Gastroesophageal sphincter (tissue), 4 donors: ENCODE data around the gene APC. TPM values are rescaled to one million over a fixed set of nuclear protein-coding genes. Genes with fewer than 3 reads are reported as not detected.

ENCODE experiments used
- ATAC-seq: fragments of 150-250 bp; one replicate; pipeline ENCODE4 v1.9.1; 2016; ENCODE audit warnings: mild to moderate bottlenecking, moderate library complexity
- H3K27ac ChIP-seq, 4 donors: fragments of 200-600 bp; sonication (generic) in 3 of 4; 1 replicate in 3 of 4; 2 replicates in 1 of 4; pipeline ENCODE4 v1.5.1; 2016 to 2019
- H3K27me3 ChIP-seq: fragments of 200-600 bp; sonication (generic); one replicate; pipeline ENCODE4 v1.5.1; 2019
- H3K36me3 ChIP-seq, 2 donors: fragments of 200-600 bp; sonication (generic); one replicate each; pipeline ENCODE4 v1.5.1; 2019; ENCODE audit warnings: control low read depth in 1 of 2
- H3K4me1 ChIP-seq, 3 donors: fragments of 200-600 bp; sonication (generic); 1 replicate in 2 of 3; 2 replicates in 1 of 3; pipeline ENCODE4 v1.5.1; 2016 to 2019; ENCODE audit warnings: control low read depth in 2 of 3
- H3K4me3 ChIP-seq, 2 donors: fragments of 200-600 bp; sonication (generic); one replicate each; pipeline ENCODE4 v1.5.1; 2019; ENCODE audit warnings: mild to moderate bottlenecking in 1 of 2, moderate library complexity in 1 of 2
- H3K9me3 ChIP-seq, 3 donors: fragments of 200-600 bp; sonication (generic); one replicate each; pipeline ENCODE4 v1.5.1; 2017 to 2019; ENCODE audit warnings: control low read depth in 2 of 3
- EP300 ChIP-seq: sonication (generic); formaldehyde crosslinking; IDR thresholded peaks from one replicate; pipeline ENCODE4 v1.6.1; 2017; ENCODE audit warnings: antibody characterized with exemption, mild to moderate bottlenecking
- POLR2A ChIP-seq, 2 donors: fragments of 450-650 bp; IDR thresholded peaks; one replicate each; pipeline ENCODE4 v1.6.1; 2017; ENCODE audit warnings: antibody characterized with exemption in 2 of 2, mild to moderate bottlenecking in 2 of 2, moderate library complexity in 1 of 2
- POLR2AphosphoS5 ChIP-seq: sonication (generic); formaldehyde crosslinking; IDR thresholded peaks from one replicate; pipeline ENCODE4 v1.6.1; 2017; ENCODE audit warnings: antibody characterized with exemption
- WGBS, 2 donors: methylation state at CpG; one replicate each; pipeline ENCODE4 v1.1.5; 2018; ENCODE audit warnings: low coverage in 1 of 2; 5-methylcytosine and 5-hydroxymethylcytosine counted together
- total RNA-seq, 4 donors: library from RNA; depleted of rRNA; stranded (reverse); fragments of >200 nt; gene quantifications; one replicate each; pipeline ENCODE4 v1.1.0, GENCODE V29; 2016
- TF ChIP-seq, protein P1 (sequence below), 4 experiments: fragments of 200-600 bp in 2 of 4; fragments of 450-650 bp in 2 of 4; sonication (generic) in 1 of 4; IDR thresholded peaks; one replicate each; pipeline ENCODE4 v1.5.1; 2017 to 2019; ENCODE audit warnings: antibody characterized with exemption in 4 of 4, mild to moderate bottlenecking in 2 of 4, moderate library complexity in 2 of 4

The APC gene
- total RNA-seq, 4 donors from 2014 or later, result 77.3 to 172 (median 112) TPM

DNA sequence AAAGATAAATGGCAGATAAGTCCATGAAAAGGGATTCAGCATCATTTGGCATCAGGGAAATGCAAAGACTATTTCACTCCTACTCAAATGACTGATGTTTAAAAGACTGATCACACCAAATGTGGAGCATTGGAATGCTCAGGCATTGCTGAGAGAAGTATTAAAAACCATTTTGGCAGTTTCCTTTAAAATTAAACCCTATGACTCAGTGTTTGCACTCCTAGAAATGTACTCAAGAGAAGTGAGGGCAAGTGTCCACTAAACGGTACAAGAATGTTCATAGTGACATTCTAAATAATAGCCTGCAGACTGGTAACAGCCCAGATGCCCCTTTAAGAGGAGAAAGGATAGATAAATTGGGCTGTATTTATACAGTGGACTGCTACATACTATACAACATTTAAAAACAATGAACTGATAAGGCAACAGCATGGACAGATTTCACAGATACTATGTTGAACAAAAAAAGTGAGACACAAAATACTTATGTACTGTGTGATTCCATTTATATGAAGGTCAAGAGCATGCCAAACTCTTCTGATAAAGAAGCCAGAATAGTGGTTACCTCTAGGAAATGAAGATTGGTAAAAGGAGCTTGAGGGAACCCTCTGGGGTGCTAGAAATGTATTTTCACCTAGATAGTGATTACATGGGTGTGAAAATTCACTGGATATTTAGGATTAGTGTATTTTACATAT, 24.6 kb downstream of the APC start:
- Histone ChIP-seq H3K4me3 (no peak overlapping the region), H3K27me3 (no peaks in the 10 kb centered on the region), H3K27ac (no peak overlapping the region), H3K36me3 (peaks cover 3 to 16% of the 10 kb centered on the region in 2 donors), H3K9me3 (no peaks in the 10 kb centered on the region), H3K4me1 (peaks cover 0 to 19% (median 0%) of the 10 kb centered on the region in 3 donors)
- ATAC-seq, result no peak
- WGBS, 2 donors, result 0 to 20% methylated on average over 1 of the region's 1 CpG
- TF ChIP-seq, protein P1, sequence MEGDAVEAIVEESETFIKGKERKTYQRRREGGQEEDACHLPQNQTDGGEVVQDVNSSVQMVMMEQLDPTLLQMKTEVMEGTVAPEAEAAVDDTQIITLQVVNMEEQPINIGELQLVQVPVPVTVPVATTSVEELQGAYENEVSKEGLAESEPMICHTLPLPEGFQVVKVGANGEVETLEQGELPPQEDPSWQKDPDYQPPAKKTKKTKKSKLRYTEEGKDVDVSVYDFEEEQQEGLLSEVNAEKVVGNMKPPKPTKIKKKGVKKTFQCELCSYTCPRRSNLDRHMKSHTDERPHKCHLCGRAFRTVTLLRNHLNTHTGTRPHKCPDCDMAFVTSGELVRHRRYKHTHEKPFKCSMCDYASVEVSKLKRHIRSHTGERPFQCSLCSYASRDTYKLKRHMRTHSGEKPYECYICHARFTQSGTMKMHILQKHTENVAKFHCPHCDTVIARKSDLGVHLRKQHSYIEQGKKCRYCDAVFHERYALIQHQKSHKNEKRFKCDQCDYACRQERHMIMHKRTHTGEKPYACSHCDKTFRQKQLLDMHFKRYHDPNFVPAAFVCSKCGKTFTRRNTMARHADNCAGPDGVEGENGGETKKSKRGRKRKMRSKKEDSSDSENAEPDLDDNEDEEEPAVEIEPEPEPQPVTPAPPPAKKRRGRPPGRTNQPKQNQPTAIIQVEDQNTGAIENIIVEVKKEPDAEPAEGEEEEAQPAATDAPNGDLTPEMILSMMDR (IDR thresholded peaks at IDR 0.05), result no peak
- TF ChIP-seq EP300 (no peak), POLR2A (IDR thresholded peaks at IDR 0.05) (no peak), POLR2AphosphoS5 (no peak)

DNA sequence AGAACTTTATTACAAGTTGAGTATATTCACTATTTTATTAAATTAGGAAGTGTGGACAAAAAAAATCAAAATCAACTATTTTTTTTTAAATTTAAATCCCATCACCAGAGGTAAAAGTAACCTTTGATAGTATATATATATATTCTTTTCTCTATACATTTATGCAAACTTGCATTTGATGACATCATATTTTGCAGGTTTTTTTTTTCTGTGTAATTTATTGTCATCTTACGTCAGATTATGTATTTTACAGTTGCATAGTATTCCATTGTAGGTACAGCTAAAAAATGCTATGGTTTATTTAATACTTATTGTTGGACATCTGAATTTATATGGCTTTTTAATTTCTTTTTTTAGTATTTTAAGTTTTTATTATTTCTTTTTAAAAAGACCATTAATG, 25.5 kb downstream of the APC start:
- Histone ChIP-seq H3K9me3 (no peaks in the 10 kb centered on the region), H3K36me3 (peaks cover 3 to 25% of the 10 kb centered on the region in 2 donors), H3K27me3 (no peaks in the 10 kb centered on the region), H3K4me1 (peaks cover 0 to 14% (median 0%) of the 10 kb centered on the region in 3 donors), H3K27ac (no peak overlapping the region), H3K4me3 (no peak overlapping the region)
- TF ChIP-seq, protein P1 (IDR thresholded peaks at IDR 0.05), result no peak
- TF ChIP-seq POLR2AphosphoS5, result no peak
- WGBS, 2 donors, result 85 to 89% methylated on average over 1 of the region's 1 CpG
- no peak for ATAC-seq

DNA sequence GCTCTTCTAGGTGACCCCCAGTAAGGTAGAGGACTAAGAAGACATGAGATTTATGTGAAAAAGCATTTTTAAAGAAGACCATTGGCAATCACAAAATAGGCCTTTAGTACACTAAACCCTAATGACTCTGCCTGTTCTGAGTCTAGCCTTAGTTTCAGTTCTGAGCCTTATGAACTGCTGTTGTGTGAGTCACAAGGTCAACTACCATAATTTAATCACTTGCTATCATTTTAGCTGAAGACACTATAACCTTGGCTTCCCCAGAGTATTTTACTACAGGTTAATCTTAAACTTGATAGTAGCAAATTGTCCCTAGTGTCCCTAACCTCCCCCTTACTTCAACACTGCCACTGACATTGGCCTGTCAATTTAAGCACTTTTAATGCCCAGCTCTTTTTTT, 34.4 kb downstream of the APC start:
- Histone ChIP-seq H3K27me3 (no peaks in the 10 kb centered on the region), H3K4me3 (no peak overlapping the region), H3K9me3 (no peaks in the 10 kb centered on the region), H3K36me3 (peaks cover under 1 to 92% of the 10 kb centered on the region in 2 donors), H3K27ac (no peak overlapping the region), H3K4me1 (no peaks in the 10 kb centered on the region)
- no peak for ATAC-seq
- TF ChIP-seq, protein P1 (IDR thresholded peaks at IDR 0.05), result no peak
- no peak for TF ChIP-seq POLR2AphosphoS5
- no peak for TF ChIP-seq EP300
- no peak for TF ChIP-seq POLR2A (IDR thresholded peaks at IDR 0.05)

DNA sequence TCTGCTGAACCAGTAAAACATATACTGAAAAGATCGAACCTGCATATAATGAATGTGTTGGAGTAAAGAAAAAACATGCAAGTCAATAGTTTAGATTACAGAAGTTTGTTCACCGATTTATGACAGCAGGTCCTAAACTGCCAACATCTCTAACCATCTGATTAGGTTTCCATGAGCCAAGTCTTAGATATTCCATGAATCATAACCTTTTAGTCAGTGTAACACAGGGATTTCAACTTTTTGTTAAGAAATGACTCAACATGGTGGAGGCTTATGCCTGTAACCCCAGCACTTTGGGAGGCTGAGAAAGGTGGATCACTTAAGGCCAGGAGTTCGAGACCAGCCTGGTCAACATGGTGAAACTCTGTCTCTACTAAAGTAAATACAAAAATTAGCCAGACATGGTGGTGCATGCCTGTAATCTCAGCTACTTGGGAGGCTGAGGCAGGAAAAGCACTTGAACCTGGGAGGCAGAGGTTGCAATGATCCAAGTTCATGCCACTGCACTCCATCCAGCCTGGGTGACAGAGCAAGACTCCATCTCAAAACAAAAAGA, 38.7 kb downstream of the APC start:
- Histone ChIP-seq H3K4me1 (no peaks in the 10 kb centered on the region), H3K4me3 (no peak overlapping the region), H3K9me3 (no peaks in the 10 kb centered on the region), H3K36me3 (peaks cover 0 to 88% of the 10 kb centered on the region in 2 donors), H3K27me3 (no peaks in the 10 kb centered on the region), H3K27ac (no peak overlapping the region)
- WGBS, 2 donors, result 38 to 87% methylated on average over 2 to 3 of the region's 3 CpGs
- ATAC-seq, result no peak
- TF ChIP-seq POLR2A (IDR thresholded peaks at IDR 0.05) (no peak), POLR2AphosphoS5 (no peak)
- TF ChIP-seq, protein P1 (IDR thresholded peaks at IDR 0.05), result no peak

DNA sequence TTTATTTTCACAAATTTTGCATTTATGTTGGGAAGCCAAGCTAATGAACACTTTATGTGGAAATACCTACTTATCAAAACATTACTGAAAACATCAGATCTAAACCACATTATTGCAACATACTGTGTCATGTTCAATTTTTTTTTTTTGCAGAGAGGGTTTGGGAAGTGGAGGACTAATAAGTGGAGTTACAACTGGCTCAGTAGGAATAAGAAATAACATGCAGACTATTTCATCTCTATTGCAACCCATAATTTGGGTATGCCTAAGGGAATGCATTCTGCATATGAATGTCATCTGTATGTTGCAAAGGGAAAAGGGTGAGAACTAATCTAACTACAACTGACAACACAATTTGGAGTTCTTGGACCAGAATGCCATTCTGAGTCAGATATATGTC, 41.8 kb downstream of the APC start:
- Histone ChIP-seq H3K27ac (no peak overlapping the region), H3K27me3 (no peaks in the 10 kb centered on the region), H3K4me1 (no peaks in the 10 kb centered on the region), H3K9me3 (no peaks in the 10 kb centered on the region), H3K36me3 (peaks cover 0 to 79% of the 10 kb centered on the region in 2 donors), H3K4me3 (no peak overlapping the region)
- TF ChIP-seq, protein P1 (IDR thresholded peaks at IDR 0.05), result no peak
- TF ChIP-seq POLR2AphosphoS5 (no peak), POLR2A (IDR thresholded peaks at IDR 0.05) (no peak), EP300 (no peak)
- no peak for ATAC-seq
